8988T (cell line): ENCODE results near the gene GLTPD2.
A peak's percentile ranks its signal among the peaks of the same experiment; 100 is the strongest.

ENCODE experiments used
- DNase-seq: peaks from one replicate; pipeline ENCODE4 v3.0.0; 2011

Gene GLTPD2

DNA sequence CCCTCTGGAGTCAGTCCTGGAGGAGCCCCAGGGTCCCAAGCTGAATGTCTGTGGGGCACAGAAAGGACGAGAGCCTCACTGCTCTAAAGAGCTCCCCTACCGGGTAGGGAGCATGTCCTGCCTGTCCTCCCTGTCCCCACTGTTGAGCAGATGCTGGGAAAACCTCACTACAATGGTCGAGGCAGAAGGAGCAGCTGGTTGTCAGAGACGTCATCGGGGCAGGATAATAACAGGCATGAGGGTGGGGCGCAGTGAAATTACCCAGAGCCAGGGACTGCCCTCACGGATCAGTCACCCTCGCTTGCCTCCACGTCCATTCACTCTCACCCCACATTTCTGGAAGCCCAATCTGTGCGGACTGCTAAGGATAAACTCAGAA is 16.5 kb upstream of the GLTPD2 start:
- DNase-seq = no peak

DNA sequence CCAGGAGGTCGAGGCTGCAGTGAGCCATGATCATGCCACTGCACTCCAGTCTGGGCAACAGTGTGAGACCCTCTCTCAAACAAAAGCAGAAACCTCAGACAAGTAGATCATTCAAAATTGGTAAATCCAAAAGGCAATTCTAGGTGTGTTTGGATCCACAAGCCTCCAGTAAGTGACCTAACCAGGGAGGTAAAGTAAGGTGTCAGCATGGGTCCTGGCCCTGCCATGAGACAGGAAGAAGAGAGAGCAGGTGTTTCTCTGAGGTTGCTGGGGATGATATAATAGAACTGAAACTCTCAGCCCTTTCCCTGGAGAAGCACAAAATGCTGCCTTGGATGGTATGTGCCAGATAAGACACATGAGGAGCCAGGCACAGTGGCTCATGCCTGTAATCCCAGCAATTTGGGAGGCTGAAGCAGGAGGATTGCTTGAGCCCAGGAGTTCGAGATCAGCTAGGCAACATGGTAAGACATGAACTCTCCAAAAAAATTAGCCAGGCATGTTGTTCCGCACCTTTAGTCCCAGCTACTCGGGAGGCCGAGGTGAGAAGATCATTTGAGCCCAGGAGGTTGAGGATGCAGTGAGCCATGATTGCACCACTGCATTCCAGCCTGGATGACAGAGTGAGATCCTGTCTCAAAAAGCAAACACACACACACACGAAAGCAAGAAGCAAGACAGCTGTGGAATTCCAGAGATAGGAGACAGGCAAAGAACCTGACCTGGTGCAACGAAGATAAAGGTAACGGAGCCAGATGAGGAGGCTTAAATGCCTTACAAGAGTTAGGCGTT is 10.6 kb upstream of the GLTPD2 start:
- no peak for DNase-seq

DNA sequence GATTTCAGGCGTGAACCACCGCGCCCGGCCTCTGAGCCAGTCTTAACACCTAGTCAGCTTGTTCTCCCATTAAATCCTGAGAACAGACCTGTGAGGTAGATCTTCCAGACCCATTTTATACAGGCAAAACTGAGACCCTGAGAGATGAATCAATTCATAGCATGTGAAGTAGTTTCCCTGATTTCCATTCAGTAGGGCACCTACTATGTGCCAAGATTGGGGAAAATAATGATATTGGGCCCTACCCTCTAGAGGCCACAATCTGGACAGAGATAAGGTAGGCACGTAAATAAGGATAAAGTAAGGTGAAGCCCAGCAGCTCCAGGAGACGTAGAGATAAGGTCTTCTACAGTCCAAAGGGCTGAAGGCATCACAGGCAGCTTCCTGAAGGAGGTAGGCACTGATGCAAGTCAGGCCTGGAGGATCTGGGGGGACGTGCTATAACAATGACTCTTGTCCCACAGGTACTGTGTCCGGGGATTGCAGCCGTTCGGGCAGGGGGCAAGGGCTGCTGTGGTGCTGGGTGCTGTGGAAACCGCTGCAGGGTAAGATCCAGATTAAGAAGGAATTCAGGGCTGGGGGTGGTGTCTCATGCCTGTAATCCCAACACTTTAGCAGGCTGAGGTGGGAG is 8.3 kb upstream of the GLTPD2 start:
- DNase-seq = no peak

DNA sequence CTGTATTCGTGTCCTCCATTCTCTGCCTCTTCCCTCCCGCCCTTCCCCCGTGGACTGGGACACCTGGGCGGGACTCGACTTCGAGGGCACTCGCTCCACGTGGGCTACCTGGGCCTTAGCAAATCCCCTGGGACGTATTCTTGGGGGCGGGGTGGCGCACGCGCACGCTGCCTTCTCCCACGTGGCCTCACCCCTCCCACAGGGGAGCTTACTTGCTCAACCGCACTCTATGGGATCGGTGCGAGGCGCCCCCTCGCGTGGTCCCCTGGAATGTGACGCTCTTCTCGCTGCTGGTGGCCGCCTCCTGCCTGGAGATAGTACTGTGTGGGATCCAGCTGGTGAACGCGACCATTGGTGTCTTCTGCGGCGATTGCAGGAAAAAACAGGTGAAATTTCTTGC is 6.1 kb upstream of the GLTPD2 start:
- no peak for DNase-seq

DNA sequence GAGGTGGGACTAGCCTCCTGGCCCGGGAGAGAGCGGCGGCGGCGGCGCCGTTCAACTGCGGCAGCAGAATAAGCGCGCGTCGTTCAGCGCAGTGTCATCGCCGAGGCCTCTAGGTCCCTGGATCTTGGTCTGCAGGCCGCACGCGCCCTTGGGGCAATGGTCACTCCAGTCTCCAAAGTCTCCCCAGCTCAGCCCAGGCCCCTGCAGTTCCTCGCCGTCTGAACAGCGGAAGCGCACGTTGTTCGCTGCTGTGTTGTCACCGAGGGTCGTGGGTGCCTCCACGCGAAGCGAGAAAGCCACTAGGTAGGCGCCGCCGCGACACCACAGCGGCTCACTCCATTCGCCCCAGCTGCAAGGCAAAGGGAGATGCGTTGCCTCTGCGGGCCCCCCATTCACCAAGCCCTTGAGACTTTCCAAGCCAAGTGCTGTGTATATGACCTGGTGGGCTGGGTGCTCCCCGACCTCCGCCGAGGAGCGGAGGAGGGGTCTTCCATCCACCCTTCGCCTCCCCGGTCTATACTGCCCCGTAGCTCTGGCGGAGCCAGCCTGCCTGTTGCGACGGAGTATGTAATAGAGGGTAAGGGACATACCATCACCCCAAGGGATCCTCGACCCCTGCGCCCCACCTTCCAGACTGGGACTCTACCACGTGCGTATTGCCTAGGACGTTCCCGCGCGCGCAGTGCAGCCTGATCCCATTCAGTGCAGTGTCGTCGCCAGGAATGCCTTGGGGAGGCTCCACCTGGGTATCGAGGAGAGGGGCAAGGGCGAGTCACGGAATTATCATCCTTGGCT is 3.3 kb upstream of the GLTPD2 start:
- no peak for DNase-seq

DNA sequence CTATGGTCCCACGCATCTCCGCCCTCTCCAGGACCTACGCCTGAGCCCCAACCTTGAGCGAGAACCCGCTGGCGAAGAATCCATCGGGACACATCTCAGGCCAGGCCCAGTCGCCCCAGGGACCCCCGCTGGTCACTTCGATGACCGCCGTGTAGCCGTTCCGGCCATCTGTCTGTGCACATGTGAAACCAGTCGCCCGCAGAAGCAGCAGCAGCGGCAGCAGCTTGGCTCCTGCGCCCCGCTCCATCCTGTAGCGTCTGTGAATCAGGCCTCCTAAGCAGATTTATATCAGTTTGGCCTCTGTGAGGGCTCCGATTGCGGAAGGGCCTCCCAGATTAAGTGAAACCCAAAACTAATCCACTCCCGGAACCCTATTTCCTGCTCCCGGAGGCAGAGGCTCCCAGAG is 2.7 kb upstream of the GLTPD2 start, which contains the start of gene VMO1:
VMO1 (minus strand) TSS at position 259 of the 406 bp plus-strand sequence; CDS start at position 247, 12 bp downstream.
- no peak for DNase-seq

DNA sequence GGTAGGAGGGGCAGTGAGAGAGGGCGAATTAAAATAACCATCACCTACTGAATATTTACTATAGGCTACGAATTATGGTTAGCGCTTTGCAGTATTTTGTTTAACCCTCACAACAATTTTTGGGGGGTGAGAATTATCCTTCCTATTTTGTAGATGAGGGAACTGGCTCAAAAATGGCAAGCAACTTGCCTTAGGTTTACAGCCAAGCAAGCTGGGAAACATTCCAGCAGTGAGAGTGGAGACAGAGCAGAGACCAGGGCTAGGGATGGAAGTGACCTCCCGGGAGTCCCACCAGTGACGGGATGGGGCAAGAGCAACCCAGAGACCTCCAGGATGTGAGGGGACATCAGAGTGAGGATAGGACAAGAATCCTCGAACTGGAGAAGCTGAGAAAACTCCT is 2.2 kb upstream of the GLTPD2 start:
- no peak for DNase-seq

DNA sequence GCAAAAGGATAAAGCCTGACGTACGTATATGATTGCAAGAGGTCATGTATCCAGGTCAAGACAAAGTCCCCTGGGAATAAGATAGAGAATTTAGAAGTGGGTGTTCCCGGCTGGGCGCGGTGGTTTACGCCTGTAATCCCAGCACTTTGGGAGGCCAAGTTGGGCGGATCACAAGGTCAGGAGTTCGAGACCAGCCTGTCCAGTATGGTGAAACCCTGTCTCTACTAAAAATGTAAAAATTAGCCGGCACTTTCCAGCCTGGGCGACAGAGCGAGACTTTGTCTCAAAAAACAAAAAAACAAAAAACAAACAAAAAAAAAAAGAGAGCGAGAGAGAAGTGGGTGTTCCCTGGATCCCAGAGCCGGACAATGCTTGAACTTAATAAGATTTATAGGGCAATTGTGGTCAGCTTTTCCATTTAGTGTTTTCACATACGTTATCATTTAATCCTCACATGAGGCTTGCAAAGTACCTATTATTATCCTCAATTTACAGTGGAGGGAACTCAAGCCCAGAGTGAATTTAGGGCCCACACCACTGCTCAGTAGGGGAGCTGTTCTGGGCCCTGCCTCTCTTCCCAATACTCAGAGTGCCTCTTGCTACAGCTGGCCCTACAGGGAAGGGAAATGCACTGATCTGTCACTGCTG is 481 bp upstream of the GLTPD2 start:
- no peak for DNase-seq

DNA sequence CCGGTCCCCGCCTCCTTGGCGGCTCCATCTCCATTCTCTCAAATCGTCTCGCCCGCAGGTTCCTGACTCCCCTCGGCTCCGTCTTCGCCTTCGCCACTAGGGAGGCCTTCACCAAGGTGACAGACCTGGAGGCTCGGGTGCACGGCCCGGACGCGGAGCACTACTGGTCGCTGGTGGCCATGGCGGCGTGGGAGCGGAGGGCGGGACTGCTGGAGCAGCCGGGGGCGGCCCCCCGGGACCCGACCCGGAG is 862 bp downstream of the GLTPD2 start:
- no peak for DNase-seq

DNA sequence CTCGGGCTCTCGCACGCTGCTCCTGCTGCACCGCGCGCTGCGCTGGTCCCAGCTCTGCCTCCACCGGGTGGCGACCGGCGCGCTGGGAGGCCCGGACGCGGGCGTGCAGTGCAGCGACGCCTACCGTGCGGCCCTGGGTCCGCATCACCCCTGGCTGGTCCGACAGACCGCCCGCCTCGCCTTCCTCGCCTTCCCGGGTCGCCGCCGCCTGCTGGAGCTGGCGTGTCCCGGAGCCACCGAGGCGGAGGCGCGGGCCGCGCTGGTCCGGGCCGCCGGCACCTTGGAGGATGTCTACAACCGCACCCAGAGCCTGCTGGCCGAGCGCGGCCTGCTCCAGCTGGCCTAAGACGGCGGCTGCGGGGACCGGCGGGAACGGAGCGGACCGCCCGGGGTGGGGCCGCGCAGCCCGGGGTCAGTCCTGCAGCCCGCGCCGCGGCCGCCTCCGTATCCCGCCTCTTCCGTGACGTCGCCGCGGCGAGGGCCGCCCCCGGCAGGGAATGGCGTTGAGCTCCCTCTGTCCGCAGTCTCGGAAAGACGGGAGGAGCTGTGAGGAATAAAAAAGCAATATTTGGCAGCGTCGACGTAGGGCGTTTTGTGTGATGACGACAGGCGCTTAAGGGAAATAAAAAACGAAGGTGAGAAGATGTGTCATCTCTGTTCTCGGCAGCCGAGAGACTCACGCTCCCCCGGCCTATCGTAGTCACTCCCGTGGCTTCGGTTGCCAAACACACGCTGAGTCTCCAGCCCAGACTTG is 1.4 kb downstream of the GLTPD2 start:
- DNase-seq = peak; percentile 84

DNA sequence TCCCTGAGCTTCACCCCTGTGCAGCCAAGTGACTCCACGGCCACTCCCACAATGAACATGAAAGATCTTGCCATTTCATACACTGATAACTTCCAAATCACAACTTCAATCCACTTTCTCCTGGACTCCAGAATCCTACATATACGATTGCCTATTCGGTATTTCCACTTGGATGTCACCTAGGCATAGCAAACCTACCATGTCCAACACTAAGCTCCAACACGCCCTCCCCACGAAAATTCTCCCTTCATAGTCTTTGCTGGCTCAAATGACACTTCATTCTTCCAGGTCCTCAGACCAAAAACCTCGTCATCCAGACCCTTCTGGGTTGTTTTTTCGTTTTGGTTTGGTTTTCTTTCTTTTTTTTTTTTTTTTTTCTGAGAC is 1.9 kb downstream of the GLTPD2 start:
- no peak for DNase-seq

DNA sequence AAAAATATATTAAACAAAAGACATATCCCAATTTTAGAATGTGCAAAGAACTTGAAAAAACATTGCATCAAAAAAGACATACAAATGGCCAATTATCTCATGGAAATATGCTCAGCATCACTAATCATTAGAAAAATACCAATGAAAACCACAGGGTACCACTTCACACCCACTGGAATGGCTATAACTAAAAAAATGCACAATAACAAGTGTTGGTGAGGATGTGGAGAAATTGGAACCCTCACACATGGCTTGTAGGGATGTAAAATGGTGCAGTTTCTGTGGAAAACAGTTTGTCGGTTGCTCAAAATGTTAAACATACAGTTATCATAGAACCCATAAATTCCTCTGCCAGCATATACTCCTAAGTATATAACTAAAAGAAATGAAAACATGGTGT is 6.4 kb downstream of the GLTPD2 start:
- no peak for DNase-seq

DNA sequence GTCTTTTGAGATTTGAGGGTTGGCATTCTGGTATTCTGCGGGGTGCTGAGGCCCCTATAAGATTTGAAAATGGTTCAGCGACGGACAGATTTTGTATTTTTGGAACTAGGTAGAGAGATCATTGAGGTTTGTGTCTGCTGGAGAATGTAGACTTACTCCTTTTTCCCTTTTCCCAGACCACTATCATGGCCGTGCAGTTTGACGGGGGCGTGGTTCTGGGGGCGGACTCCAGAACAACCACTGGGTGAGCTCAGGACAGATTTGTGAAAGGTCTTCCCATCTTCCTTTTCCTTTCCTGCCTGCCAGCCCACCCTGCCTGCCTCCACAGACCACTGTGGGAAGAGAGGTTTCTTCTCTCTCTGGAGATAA is 7.8 kb downstream of the GLTPD2 start:
- no peak for DNase-seq

DNA sequence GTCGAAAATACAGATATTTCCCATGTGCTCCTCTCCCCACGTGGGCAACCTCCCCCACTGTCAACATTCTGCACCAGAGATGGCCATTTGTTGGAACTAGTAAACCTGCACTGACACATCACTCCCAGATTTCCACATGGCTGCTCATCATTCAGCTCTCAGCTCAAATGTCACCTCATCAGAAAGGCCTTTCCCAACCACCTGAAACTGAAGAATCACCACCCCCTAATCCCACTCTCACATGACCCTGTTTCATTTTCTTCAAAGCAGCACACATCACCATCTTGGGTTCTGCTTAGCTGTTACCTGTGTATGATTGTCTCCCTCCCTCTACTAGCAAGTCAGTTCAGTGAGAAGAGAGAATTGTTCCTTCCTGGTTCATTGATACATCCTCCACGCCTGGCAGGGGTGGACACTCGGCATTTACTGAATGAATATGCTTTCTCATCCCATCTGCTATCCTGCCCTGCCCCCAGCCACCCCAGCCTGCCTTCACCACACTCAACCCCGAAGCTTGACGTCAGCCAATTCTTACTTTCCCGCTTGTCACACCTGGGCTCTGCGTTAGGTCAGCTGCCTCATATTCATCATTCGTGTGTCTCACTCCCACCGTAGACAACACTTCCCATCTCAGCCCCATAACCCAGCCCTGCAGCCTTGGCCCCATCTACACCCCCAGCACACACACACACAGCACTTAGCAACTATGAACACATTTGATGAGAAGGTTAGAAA is 11.9 kb downstream of the GLTPD2 start:
- DNase-seq = no peak

DNA sequence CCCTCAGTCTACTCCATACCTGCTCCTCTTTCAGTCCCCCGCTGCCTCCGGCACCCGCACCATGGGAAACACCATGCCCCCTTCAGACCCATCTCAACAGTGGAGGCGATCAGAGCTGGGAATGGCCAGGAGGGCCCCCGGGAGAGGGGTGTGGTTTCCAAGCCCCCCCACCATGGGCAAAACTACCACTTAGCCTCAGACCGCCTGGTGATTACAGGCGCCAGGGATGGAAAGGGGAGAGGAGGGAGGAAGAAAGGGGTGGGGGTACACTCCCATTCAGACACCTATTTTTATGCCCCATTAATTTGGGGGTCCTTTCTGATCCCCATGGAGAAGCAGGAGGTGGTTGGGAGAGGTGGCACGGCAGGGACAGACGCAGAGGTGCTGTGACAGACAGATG is 13.5 kb downstream of the GLTPD2 start, which contains the start of gene C17orf114:
C17orf114 (minus strand) TSS at position 101 of the 400 bp plus-strand sequence.
- DNase-seq = no peak

DNA sequence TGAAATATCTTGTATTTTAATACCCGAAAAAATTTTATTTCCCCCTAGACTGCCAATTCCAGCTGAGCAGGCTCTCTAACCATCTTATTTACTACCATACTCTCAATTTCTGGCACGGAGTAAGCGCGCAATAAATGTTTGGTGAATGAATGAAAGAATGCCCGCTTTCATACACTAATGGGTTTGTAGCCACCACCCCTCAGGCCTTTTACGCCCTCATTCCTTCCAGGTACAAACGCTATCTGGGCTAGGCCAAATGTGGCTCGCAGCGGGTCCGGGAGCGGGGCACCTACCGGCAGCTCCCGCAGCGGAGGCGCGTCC is 17.7 kb downstream of the GLTPD2 start:
- DNase-seq = no peak

DNA sequence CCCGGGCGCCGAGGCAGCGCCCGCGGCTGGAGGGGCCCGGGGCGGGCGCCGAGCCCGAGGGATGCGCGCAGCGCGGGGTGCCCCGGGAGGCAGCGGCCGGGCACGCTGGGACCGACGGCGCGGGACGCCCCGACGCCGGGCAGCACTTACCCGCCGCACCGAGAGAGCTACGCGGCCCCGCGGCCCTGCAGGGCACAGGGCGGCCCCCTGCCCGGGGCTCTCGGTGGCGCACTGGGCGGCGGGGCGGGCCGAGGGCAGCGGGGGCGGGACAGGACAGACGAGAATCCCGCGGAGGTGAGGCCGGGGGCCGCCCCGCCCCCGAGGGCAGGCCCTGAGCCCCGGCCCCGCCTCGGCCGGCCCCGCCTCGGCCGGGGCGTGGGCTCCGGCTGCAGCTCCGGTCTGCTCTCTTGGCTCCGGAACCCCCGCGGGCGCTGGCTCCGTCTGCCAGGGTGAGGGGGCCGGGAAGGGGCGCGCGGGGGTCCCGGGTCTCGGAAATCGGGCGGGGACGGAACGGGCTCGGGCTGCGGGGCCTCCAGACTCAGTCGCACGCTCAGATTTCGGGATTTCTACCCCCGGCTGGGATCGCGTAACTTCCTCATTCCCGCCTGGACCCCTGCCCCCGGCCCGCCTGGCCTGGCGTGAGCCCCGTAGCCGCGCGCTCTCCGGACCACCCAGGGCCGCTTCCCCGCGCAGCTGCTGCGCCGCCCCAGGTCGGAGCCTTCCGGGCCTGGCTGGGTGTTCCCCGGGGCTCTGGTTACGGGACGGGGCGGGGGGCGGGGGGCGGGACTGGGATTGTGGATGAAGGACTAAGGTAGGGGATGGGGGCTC is 18.2 kb downstream of the GLTPD2 start, which contains the start of gene PLD2:
PLD2 (plus strand) TSS at position 376 of the 828 bp plus-strand sequence. CDS start 621 bp downstream, outside the sequence.
- DNase-seq = peak; percentile 95

DNA sequence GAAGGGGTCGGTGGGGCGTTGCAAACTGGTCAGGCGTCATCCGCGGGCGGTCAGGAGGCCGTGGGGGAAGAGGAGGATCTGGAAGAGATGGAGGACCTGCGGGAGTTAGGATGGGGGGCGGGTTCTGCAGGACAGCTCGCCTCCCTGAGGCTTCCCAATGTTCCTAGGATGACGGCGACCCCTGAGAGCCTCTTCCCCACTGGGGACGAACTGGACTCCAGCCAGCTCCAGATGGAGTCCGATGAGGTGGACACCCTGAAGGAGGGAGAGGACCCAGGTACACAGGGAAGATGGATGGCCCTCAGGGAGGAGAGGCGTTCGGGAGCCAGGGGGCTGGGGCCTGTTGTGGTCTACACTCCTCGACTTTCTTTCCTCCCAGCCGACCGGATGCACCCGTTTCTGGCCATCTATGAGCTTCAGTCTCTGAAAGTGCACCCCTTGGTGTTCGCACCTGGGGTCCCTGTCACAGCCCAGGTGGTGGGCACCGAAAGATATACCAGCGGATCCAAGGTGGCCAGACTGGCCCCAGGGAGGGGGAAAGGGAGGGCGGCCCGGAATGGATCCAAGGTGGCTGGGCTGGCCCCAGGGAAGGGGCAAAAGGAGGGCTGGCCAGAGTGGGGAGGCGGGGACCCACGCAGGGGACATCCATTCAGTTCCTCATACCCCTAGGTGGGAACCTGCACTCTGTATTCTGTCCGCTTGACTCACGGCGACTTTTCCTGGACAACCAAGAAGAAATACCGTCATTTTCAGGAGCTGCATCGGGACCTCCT is 19.0 kb downstream of the GLTPD2 start:
- no peak for DNase-seq

DNA sequence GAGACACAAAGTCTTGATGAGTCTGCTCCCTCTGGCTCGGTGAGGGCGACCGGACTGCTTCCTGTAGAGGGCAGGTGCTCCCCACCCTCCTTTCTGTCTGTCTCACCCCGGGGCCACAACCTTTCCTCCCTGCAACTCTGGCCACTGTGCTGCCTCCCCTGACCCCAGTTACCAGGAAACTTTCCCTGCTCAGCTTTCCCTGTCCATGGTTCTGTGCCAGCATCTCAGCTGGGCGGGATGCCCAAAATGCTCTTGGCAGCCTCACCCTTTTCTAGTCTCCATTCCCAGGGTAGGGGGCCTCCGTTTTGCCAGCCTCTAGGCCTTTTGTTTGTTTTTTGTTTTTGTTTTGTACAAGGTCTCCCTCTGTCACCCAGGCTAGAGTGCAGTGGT is 19.6 kb downstream of the GLTPD2 start:
- DNase-seq = no peak

DNA sequence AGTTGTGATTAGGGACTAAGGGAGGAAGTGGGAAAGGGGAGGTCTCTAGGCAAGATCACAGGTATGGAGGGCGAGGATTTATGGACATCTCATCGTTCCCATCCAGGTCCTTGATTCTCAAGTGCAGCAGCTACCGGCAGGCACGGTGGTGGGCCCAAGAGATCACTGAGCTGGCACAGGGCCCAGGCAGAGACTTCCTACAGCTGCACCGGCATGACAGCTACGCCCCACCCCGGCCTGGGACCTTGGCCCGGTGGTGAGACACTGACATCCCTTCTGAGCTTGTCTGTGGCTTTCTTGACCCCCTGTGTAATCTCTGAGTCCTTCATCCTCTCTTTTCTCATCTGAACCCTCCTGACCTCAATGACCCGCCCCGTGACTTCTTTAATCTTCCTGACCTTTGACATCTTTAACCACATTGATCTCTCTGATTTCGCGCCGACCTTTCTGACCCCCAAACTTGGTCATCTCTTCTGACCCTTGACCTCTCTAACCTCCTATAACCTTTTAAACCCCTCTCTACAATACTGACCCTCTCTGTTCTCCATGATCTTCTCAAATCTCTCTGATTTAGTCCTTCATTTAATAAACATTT is 22.0 kb downstream of the GLTPD2 start:
- no peak for DNase-seq
